CD14-positive monocyte (primary cell): ENCODE data around the gene TBC1D26. TPM values are rescaled to one million over a fixed set of nuclear protein-coding genes. Genes with fewer than 3 reads are reported as not detected.

Experiments used
- DNase-seq, 3 donors: peaks; one replicate each; pipeline ENCODE4 v3.0.0-alpha.2; 2011 to 2022
- H2AFZ ChIP-seq: 2 replicates; pipeline ENCODE4 v1.6.0; 2012; ENCODE audit warnings: mild to moderate bottlenecking, low read depth, low read length, inconsistent platforms; ENCODE audit not compliant: insufficient read depth, poor library complexity, severe bottlenecking
- H3K27ac ChIP-seq, 2 donors: 1 replicate in 1 of 2; 2 replicates in 1 of 2; pipeline ENCODE4 v1.5.1; 2012 to 2013; ENCODE audit warnings: low read length in 2 of 2, control low read depth in 1 of 2, inconsistent platforms in 1 of 2, low read depth in 1 of 2, mild to moderate bottlenecking in 1 of 2
- H3K27me3 ChIP-seq, 2 donors: one replicate each; pipeline versions ENCODE4 v1.6.0 to v1.6.1; 2011 to 2013; ENCODE audit warnings: low read length in 2 of 2; ENCODE audit not compliant: control insufficient read depth in 2 of 2, insufficient read depth in 2 of 2
- H3K36me3 ChIP-seq, 2 donors: replicated peaks in 1 of 2; 1 replicate in 1 of 2; 2 replicates in 1 of 2; pipeline versions ENCODE4 v1.5.1 to v1.6.1; 2012 to 2013; ENCODE audit warnings: low read length in 2 of 2, control low read depth in 1 of 2, inconsistent platforms in 1 of 2, mild to moderate bottlenecking in 1 of 2; ENCODE audit not compliant: insufficient read depth in 2 of 2, control insufficient read depth in 1 of 2
- H3K4me1 ChIP-seq, 2 donors: 1 replicate in 1 of 2; 2 replicates in 1 of 2; pipeline versions ENCODE4 v1.5.1 to v1.6.1; 2012 to 2013; ENCODE audit warnings: low read length in 2 of 2, control low read depth in 1 of 2, inconsistent platforms in 1 of 2, mild to moderate bottlenecking in 1 of 2, moderate library complexity in 1 of 2; ENCODE audit not compliant: insufficient read depth in 2 of 2, control insufficient read depth in 1 of 2
- H3K4me2 ChIP-seq: replicated peaks from 2 replicates; pipeline ENCODE3; 2012; ENCODE audit warnings: low read length, moderate library complexity, mild to moderate bottlenecking; ENCODE audit not compliant: poor library complexity, severe bottlenecking; ENCODE audit errors: extremely low read depth
- H3K4me3 ChIP-seq, 3 experiments: fragments of 200-600 bp in 1 of 3; sonication (generic) in 1 of 3; replicated peaks in 1 of 3; 1 replicate in 2 of 3; 2 replicates in 1 of 3; pipeline ENCODE4 v1.5.1; 2011 to 2013; ENCODE audit warnings: low read length in 3 of 3, mild to moderate bottlenecking in 3 of 3, control low read depth in 2 of 3, low read depth in 2 of 3, inconsistent platforms in 1 of 3, moderate library complexity in 1 of 3
- H3K79me2 ChIP-seq: 2 replicates; pipeline ENCODE4 v1.6.0; 2012; ENCODE audit warnings: mild to moderate bottlenecking, control low read depth, inconsistent platforms, low read length, moderate library complexity; ENCODE audit not compliant: insufficient read depth
- H3K9ac ChIP-seq: 2 replicates; pipeline ENCODE4 v1.6.0; 2017; ENCODE audit warnings: low read length, mild to moderate bottlenecking; ENCODE audit not compliant: insufficient read depth, poor library complexity, severe bottlenecking
- H3K9me3 ChIP-seq, 2 donors: replicated peaks in 1 of 2; 1 replicate in 1 of 2; 2 replicates in 1 of 2; pipeline versions ENCODE4 v1.5.1 to v1.6.1; 2012 to 2013; ENCODE audit warnings: low read length in 2 of 2, control low read depth in 1 of 2; ENCODE audit not compliant: control insufficient read depth in 1 of 2, insufficient read depth in 1 of 2
- H4K20me1 ChIP-seq: 2 replicates; pipeline ENCODE4 v1.6.0; 2012; ENCODE audit warnings: mild to moderate bottlenecking, low read length, control low read depth, moderate library complexity; ENCODE audit not compliant: insufficient read depth
- H3K27ac Mint-ChIP-seq, 7 donors: one replicate each; pipeline ENCODE4 v1.8.0; 2020; ENCODE audit warnings: mild to moderate bottlenecking in 7 of 7, mixed read lengths in 7 of 7, moderate library complexity in 6 of 7, inconsistent platforms in 2 of 7
- H3K27me3 Mint-ChIP-seq, 3 donors: one replicate each; pipeline ENCODE4 v1.8.0; 2021 to 2022; ENCODE audit warnings: low read depth in 3 of 3, mild to moderate bottlenecking in 3 of 3, mixed read lengths in 3 of 3, moderate library complexity in 3 of 3, inconsistent platforms in 1 of 3
- H3K36me3 Mint-ChIP-seq, 2 donors: one replicate each; pipeline ENCODE4 v1.8.0; 2020; ENCODE audit warnings: mixed read lengths in 2 of 2, inconsistent platforms in 1 of 2, mild to moderate bottlenecking in 1 of 2
- H3K4me1 Mint-ChIP-seq: one replicate; pipeline ENCODE4 v1.8.0; 2020; ENCODE audit warnings: mild to moderate bottlenecking, mixed read lengths
- H3K4me3 Mint-ChIP-seq, 2 donors: one replicate each; pipeline ENCODE4 v1.8.0; 2020; ENCODE audit warnings: mild to moderate bottlenecking in 2 of 2, mixed read lengths in 2 of 2, moderate library complexity in 1 of 2
- H3K9me3 Mint-ChIP-seq, 7 donors: one replicate each; pipeline ENCODE4 v1.8.0; 2020 to 2022; ENCODE audit warnings: mixed read lengths in 7 of 7, mild to moderate bottlenecking in 6 of 7, moderate library complexity in 6 of 7, inconsistent platforms in 2 of 7
- WGBS: methylation state at CpG from one replicate; pipeline ENCODE4 v1.1.5; 2013; ENCODE audit warnings: missing lambda C conversion rate; ENCODE audit not compliant: insufficient coverage; 5-methylcytosine and 5-hydroxymethylcytosine counted together
- intact Hi-C, 2 donors: fragments of 100-400 bp; cut with micrococcal nuclease; formaldehyde crosslinking; loops; one replicate each; pipeline versions ENCODE4 v1.15.0 to v1.15.1; 2023
- polyA plus RNA-seq, 3 donors: library from polyadenylated mRNA; depleted of rRNA in 1 of 3; unstranded in 2 of 3; stranded (reverse) in 1 of 3; fragments of 300-500 nt in 2 of 3; fragments of >200 nt in 1 of 3; fragmentation: Illumina TruSeq in 2 of 3; gene quantifications; 1 replicate in 2 of 3; 2 replicates in 1 of 3; pipeline ENCODE4 v1.2.3, GENCODE V29; 2012 to 2021
- TF ChIP-seq, protein P1 (sequence below): fragments of 200-600 bp; IDR thresholded peaks from one replicate; pipeline ENCODE4 v1.8.0; 2022; ENCODE audit warnings: antibody characterized with exemption, mild to moderate bottlenecking

The TBC1D26 gene
- polyA plus RNA-seq, 3 donors, result 0.03 TPM; not detected in 2

DNA sequence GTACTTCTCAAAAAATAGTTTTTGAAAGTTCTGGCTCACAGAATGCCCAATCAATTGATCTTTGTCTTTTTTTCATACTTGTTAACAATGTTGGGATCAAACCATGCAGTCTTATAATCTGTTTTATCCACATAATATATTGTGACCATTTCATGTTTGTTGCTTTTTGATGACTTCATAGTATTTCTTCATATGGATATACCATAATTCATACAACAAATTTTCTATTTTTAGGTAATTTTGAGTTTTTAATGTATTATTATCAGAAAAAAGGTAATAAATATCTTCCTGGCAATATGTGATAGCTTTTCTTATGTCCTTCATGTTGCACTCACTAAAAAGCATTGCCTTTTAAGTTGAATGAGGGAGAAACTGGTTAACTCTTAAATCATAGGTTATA, 44.8 kb downstream of the TBC1D26 start:
- no peak for DNase-seq
- no peaks in the 10 kb centered on the region for H4K20me1 ChIP-seq
- intact Hi-C loops, result no loop called here
- Mint-ChIP-seq H3K4me1 (no peaks in the 10 kb centered on the region), H3K27ac (no peak overlapping the region), H3K36me3 (no peaks in the 10 kb centered on the region), H3K27me3 (peaks cover 0 to 6% (median 0%) of the 10 kb centered on the region in 3 donors), H3K9me3 (peaks cover 17 to 44% (median 25%) of the 10 kb centered on the region in 7 donors), H3K4me3 (no peak overlapping the region)
- H2AFZ ChIP-seq, result no peak overlapping the region
- TF ChIP-seq, protein P1, sequence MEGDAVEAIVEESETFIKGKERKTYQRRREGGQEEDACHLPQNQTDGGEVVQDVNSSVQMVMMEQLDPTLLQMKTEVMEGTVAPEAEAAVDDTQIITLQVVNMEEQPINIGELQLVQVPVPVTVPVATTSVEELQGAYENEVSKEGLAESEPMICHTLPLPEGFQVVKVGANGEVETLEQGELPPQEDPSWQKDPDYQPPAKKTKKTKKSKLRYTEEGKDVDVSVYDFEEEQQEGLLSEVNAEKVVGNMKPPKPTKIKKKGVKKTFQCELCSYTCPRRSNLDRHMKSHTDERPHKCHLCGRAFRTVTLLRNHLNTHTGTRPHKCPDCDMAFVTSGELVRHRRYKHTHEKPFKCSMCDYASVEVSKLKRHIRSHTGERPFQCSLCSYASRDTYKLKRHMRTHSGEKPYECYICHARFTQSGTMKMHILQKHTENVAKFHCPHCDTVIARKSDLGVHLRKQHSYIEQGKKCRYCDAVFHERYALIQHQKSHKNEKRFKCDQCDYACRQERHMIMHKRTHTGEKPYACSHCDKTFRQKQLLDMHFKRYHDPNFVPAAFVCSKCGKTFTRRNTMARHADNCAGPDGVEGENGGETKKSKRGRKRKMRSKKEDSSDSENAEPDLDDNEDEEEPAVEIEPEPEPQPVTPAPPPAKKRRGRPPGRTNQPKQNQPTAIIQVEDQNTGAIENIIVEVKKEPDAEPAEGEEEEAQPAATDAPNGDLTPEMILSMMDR, result no peak
- no peaks in the 10 kb centered on the region for H3K4me1 ChIP-seq
- H3K9me3 ChIP-seq, result peaks cover 0 to 21% of the 10 kb centered on the region in 2 donors
- H3K27me3 ChIP-seq, result peaks cover 0 to 3% of the 10 kb centered on the region in 2 donors
- H3K27ac ChIP-seq, result no peak overlapping the region
- H3K4me2 ChIP-seq, result no peak overlapping the region
- no peaks in the 10 kb centered on the region for H3K79me2 ChIP-seq
- no peaks in the 10 kb centered on the region for H3K36me3 ChIP-seq
- H3K9ac ChIP-seq, result no peak overlapping the region
- no peak overlapping the region for H3K4me3 ChIP-seq

DNA sequence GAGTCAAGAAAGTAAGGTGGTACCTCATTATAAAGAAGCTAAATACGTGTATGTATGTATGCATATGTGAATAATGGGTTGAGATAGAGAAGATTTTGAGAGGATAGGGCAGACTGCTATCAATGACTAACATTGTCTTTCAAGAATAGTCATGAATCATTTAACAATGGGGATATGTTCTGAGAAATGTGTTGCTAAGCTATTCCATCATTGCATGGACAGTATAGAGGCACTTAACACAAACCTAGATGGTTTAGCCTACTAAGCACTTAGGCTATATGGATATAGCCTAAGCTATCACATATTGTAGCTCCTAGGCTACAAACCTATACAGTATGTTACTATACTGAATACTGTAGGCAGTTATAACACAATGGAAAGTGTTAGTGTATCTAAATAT, 45.2 kb downstream of the TBC1D26 start:
- Histone ChIP-seq H3K9ac (no peak overlapping the region), H3K36me3 (no peaks in the 10 kb centered on the region), H3K79me2 (no peaks in the 10 kb centered on the region), H3K27me3 (peaks cover 2 to 3% of the 10 kb centered on the region in 2 donors), H3K4me2 (no peak overlapping the region), H3K4me1 (peaks cover 0 to under 1% of the 10 kb centered on the region in 2 donors), H2AFZ (no peak overlapping the region), H3K27ac (no peak overlapping the region), H4K20me1 (no peaks in the 10 kb centered on the region), H3K4me3 (no peak overlapping the region), H3K9me3 (peaks cover 0 to 21% of the 10 kb centered on the region in 2 donors)
- Mint-ChIP-seq H3K36me3 (no peaks in the 10 kb centered on the region), H3K4me1 (no peaks in the 10 kb centered on the region), H3K9me3 (peaks cover 17 to 46% (median 25%) of the 10 kb centered on the region in 7 donors), H3K4me3 (no peak overlapping the region), H3K27ac (no peak overlapping the region), H3K27me3 (peaks cover 1 to 8% (median 4%) of the 10 kb centered on the region in 3 donors)
- TF ChIP-seq, protein P1, result no peak
- no CpG with 5 or more reads among the region's 1 CpG for WGBS
- intact Hi-C loops, result no loop called here
- DNase-seq, result no peak
